OCI-LY7 (cell line): ENCODE results near the gene HADHB.

Experiments used
- EZH2phosphoT487 ChIP-seq: fragments of 200-600 bp; sonication (generic); IDR thresholded peaks from 2 replicates; pipeline ENCODE4 v1.6.1; 2018; ENCODE audit warnings: low read depth, borderline replicate concordance, mild to moderate bottlenecking, mixed run types, antibody characterized with exemption, low read length, moderate library complexity, mixed read lengths
- TF ChIP-seq, protein P1 (sequence below): fragments of 200-600 bp; sonication (generic); conservative IDR thresholded peaks from 2 replicates; pipeline ENCODE4 v1.5.1; 2014; ENCODE audit warnings: mild to moderate bottlenecking, antibody characterized with exemption, low read length, moderate library complexity, mixed read lengths

DNA sequence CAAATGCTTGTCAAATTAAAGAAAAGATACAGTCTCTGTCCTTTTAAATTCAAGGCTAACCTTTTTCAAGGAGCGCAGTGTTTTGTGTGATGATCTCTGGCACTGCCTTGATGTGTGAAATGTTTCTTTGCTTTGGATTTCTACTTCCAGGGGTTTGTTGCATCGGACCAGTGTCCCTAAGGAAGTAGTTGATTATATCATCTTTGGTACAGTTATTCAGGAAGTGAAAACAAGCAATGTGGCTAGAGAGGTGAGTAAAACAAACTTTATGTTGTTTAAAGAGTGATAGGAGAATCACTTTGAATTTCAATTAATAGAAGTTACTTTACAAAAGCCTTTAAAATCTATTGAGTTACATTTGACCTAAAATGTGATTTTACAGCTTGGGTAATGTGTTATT lies 28.8 kb downstream of the HADHB start:
- TF ChIP-seq, protein P1, sequence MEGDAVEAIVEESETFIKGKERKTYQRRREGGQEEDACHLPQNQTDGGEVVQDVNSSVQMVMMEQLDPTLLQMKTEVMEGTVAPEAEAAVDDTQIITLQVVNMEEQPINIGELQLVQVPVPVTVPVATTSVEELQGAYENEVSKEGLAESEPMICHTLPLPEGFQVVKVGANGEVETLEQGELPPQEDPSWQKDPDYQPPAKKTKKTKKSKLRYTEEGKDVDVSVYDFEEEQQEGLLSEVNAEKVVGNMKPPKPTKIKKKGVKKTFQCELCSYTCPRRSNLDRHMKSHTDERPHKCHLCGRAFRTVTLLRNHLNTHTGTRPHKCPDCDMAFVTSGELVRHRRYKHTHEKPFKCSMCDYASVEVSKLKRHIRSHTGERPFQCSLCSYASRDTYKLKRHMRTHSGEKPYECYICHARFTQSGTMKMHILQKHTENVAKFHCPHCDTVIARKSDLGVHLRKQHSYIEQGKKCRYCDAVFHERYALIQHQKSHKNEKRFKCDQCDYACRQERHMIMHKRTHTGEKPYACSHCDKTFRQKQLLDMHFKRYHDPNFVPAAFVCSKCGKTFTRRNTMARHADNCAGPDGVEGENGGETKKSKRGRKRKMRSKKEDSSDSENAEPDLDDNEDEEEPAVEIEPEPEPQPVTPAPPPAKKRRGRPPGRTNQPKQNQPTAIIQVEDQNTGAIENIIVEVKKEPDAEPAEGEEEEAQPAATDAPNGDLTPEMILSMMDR: no peak
- TF ChIP-seq EZH2phosphoT487: no peak
